Activated CD8-positive, alpha-beta memory T cell treated with anti-CD3 and anti-CD28 coated beads, Interleukin-2, amount 50 U/mL, for 1 hour (primary cell): Measurements from ENCODE around the gene EYS.

Source experiments
- DNase-seq: peaks from one replicate; pipeline ENCODE4 v3.0.0-alpha.2; 2020; ENCODE audit errors: extremely low read depth

The EYS gene

GRCh38 chr6:64838726-64839125 lies 868.3 kb downstream of the EYS start:
- no peak for DNase-seq

DNA sequence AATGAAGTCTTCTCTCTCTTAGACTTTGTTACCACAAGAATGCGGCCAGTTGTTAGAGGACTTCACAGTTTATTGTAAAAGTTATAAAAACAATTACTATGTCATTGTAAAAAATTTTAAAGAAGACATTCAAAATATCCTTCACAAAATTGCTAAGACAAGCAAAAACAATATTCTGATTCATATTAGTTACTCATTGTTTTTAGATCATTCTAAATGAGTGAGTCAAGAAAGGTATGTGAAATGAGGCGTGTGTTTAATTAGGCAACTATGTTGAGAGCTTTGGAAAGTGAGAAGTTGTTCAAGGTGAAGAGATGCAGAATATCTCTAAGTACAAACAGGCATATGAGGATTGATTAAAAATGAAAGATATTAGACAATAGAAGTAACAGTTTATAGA lies 875.3 kb downstream of the EYS start:
- no peak for DNase-seq

DNA sequence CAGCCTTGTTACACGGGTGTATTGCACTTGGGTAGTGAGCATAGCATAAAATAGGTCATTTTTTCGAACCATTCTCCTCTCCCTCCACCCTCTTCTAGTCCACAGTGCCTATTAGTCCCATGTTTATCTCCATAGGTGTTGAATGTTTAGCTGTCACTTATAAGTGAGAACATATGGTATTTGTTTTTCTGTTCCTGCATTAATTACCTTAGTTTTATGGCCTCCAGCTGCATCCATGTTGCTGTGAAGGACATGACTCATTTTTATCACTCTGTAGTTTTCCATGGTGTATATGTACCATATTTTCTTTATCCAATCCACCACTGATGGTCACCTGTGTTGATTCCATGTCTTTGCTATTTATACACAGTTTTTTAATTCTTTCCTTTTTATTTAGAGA lies 889.5 kb downstream of the EYS start:
- no peak for DNase-seq

GRCh38 chr6:64815718-64816117 lies 891.3 kb downstream of the EYS start:
- no peak for DNase-seq

- DNase-seq, result no peak
These were observed 894.9 kb downstream of the EYS start for GRCh38 chr6:64812138-64812537.

GRCh38 chr6:64811119-64811518 lies 895.9 kb downstream of the EYS start:
- no peak for DNase-seq

GRCh38 chr6:64807785-64808184 lies 899.2 kb downstream of the EYS start:
- no peak for DNase-seq

GRCh38 chr6:64803470-64804166 lies 903.4 kb downstream of the EYS start:
- no peak for DNase-seq

DNA sequence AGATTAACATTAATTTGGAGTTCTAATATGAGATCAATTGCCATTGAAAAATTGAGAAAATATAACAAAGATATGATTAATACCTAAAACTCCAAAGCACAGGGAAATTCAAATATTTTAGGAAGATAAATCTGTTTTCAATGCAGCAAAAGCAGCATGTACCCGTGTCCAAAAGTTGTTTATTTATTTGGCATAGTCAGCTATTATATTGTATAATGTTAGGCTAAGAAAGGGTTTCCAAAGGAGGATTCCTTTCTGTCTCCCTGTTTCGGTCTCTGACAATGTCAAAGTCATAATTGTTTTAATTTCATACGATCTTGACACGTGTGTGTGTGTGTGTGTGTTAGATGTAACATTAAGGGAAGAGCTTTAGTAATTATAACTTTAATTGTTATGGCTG lies 914.5 kb downstream of the EYS start:
- DNase-seq, result no peak

GRCh38 chr6:64789476-64789875 lies 917.5 kb downstream of the EYS start:
- no peak for DNase-seq

DNA sequence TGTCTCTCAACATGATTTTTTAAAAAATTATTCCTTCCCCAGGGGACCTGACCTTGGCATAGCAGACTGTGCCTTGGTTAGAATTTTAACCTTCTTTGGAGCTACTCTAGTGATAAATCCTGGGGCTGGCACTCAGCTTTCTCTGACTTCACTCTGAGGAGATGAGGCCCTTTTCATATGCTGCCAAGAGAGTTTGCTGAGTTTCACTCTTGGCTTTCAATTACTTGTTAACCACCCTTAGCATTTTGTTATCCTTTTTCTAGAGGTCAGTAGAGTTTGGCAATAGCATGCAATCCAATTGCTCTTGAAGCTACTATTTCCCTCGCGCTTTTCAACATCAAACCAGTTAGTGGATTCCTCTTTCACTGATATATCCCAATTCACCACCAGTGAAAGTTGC lies 920.3 kb downstream of the EYS start:
- no peak for DNase-seq

GRCh38 chr6:64782877-64783276 lies 924.1 kb downstream of the EYS start:
- DNase-seq, result no peak

DNA sequence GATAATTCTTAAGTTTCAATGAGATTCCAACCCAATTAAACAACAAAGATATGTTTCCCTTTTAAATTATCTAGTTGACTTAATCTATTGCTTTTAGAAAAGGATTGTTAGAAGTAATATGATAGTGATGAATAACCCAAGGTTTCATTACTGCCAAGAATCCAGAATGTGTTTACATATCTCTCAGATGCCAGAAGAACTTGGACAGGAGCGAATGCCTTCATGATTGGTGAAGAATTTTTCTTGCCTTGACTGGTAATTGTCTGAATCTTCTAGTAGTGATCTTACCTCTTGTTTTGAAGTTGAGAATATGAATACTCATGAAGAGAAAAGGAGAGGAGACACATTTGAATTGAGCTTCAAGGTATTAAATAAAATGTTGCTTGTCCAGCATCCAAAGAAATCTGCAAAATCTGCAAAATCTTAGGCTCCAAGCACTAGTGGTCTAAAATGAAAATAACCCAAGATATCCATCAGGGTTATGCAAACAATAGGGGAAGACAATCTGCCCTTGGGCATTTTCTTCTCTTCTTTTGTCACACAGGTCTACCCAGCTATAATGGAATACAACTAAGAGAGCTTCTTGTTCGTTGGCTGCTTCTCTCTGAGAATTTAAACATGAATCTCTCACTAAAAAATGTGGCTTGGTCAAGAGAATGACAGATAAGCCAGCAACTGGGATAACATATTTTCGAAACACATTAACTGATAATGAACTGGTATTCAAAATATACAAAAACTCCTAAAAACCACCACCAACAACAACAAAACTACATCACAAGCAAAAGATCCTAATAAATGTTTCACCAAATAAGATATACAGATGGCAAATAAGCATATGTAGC lies 928.9 kb downstream of the EYS start:
- no peak for DNase-seq

GRCh38 chr6:64776359-64776758 lies 930.7 kb downstream of the EYS start:
- no peak for DNase-seq

DNA sequence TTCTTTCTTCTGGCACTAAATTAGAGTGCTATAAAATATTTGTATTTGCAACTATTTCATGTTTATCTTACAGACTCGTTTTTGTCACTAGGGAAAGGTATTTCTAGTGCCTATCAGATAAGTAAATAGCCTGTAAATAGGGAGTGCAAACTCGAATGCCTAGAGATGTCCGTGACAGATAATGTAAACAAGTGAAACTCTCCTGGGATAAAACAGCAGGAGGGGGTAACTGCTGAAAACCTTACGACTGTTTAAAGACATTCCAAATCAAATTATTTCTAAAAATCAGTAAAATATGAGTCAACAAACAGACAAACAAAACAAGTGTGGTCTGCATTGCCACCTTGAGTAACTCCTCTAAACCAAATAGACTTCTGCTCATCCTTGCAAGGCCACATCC lies 932.1 kb downstream of the EYS start:
- DNase-seq, result no peak

DNA sequence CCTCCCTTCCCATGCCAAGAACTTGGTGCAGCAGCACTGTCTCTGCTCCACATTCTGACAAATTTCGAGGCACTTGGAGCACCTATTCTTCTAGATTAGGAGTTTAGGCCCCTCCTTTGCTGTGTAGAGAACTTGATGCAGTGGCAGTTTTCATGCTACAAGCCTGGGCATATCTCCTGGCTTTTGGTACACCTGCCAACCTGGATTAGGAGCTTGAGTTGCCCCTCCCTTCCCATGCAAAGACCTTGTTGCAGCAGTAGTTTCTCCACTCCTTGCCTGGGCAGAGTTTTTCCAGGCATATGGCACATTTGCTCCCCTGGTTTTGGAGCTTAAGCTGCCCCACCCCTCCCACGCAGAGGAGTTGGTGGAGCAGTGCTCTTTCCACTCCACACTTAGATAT lies 956.1 kb downstream of the EYS start:
- DNase-seq, result no peak

DNA sequence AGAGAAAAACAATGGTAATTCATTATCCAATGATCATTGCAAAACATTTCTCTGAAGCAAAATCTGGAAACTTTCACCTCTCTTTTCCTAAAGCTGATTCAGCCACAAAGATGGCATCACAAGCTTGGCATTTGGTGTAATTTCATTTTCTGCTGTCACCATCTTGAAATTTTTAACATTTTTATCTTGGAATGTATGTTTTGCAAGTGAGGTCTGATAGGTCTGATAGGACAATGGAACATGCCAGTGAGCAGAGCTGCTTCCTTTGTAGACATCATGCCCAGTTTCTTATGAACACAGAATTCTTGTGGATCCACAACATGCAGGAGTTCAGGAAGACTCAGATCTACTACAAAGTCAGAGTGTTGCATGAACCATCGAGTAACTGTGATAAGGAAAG lies 969.6 kb downstream of the EYS start:
- no peak for DNase-seq

GRCh38 chr6:64736421-64736950 lies 970.5 kb downstream of the EYS start:
- no peak for DNase-seq

GRCh38 chr6:64733433-64733832 lies 973.6 kb downstream of the EYS start:
- no peak for DNase-seq

- no peak for DNase-seq
These were observed 974.1 kb downstream of the EYS start for GRCh38 chr6:64732888-64733287.

GRCh38 chr6:64729522-64729921 lies 977.5 kb downstream of the EYS start:
- no peak for DNase-seq

GRCh38 chr6:64727075-64727474 lies 980.0 kb downstream of the EYS start:
- DNase-seq, result no peak

DNA sequence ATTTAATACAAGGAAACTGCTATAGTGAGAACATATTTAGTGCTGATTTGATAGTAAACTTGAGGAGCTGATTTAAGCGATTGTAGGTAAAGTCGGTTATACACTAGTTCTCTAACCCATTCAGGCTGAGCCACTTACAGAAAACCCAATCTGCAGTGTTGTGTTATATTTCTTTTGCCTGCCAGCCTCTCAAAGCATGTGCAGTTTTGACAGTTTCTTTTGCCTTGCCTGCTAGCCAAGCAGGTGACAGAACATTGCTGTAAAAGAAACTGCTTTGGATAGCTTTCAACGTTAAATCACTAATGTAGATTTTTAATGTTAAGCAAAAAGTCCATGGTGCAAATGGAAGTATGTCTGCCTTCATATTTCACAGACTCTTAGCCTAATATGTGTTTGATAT lies 982.9 kb downstream of the EYS start:
- DNase-seq, result no peak
